IPS-11a (cell line): ENCODE measurements around the gene ATXN7.

Experiments
- H3K4me3 ChIP-seq: one replicate; pipeline ENCODE4 v1.5.1; 2013; ENCODE audit warnings: low read depth, low read length, control low read depth

The ATXN7 gene

GRCh38 chr3:63932509-63933212, 69.0 kb downstream of the ATXN7 start:
- no peak overlapping the region for H3K4me3 ChIP-seq

DNA sequence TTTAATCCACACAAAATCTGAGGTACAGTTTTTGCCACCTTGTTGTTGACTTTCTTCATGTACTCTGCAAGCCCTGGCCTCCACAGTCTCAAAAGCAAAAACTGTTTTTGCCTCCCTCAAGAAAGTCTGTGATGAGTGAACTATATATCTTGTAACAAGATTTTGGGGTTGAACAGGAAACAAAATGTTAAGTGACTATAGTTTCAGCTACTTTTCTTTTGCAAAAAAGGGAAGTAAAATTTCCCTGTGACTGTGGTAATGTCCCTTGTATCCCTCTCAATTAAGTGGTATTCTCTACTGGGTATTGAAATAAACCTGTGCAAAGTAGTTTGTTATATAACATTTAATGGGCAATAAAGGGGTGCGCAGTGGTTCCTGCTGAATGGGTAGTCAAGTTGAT, 69.8 kb downstream of the ATXN7 start:
- no peak overlapping the region for H3K4me3 ChIP-seq

DNA sequence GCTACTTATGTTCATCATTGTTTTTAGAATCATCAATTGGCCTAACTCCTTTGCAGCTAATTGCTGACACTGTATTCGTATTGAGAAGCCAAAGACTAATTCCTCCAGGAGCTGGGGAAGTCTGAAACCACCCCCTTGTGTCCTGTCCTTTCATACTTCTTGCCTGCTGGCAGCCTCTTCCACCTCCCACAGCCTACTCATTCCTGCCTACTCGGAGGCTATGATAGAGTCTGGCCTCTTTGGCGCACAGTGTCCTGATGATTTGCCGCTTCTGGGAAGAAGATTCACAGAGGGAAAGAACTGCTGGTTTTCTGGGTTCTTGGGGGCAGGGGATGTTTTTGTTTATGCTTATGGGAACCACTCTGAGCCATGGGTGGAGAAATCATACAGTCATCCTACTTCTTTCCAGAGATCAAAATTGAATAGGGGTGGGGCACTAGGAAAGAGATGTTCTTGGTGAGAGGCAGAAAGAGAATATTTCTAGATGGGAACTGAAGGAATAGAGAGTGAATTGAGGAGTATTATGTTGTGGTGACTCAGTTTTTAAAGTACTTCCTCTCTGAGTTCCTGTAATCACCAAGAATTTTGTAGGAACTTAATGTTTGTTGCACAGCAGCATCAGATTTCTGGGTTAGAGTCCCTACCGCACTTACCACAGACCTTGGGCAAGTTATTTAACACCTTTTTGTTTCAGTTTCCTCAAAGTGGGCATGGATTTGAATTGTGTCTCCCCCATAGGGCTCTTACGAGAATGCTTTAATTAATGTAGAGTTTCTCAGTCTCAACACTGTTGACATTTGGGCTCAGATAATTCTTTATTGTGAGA, 70.6 kb downstream of the ATXN7 start:
- H3K4me3 ChIP-seq, result no peak overlapping the region

GRCh38 chr3:63936925-63937324, 73.3 kb downstream of the ATXN7 start:
- no peak overlapping the region for H3K4me3 ChIP-seq

DNA sequence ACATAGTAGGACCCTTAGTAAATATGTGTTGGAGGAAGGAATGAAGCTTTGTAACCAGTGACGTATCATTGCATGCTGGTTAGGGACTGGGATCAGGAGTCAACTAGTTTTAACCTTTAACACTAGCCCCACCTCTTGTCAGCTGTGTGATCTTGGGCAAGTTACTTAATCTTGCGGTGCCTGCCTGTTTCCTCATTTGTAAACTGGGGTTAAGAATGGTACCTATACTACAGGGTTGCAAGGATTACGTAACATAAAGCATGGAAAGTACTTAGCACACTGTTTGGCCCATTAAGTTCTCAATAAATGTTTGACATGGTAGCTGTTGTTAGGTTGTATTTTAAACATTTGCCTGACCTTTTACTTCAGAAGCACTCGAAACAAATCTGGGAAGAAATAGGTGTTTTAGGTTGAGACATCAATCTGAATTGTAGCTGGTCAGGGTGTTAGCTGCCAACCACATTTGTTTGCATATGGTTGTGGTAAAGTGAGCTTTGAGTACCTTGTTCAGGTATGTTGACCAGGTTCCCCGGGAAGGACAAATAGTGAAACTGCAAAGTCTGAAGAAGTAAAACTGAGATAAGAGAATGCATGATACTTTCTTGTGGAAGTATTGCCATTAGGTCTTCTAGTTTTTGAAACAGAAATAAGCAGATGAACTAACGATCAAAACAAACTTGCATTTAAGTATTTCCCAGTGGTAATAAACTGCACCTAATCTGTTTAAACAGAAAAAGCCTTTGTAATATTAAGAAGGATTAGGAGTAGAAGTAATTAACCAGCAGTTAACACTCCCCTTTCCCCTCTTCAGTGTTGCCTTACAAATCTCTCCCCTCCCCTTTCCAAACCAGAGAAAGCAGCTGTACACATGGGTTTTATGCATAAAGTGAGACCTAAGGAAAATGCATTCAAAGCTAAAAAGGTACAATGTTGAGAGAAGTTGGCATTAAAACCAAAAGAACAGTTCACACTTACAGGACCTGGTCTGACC, 74.3 kb downstream of the ATXN7 start:
- H3K4me3 ChIP-seq, result no peak overlapping the region

DNA sequence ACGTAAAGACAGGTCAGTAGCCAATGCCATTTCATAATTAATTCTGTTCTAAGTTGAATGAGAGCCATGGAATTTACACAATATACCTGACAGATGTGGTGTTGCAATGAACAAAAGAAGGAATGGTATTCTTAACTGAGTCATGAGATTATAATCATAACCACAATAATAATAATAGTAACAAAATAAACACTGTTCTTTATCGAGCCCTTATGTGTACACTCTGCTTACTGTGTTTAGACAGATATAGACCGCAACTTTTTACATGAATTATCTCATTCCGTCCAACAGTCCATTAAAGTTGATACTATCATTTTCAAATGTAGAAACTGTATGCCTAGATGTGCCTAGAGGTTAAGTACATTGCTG, 76.7 kb downstream of the ATXN7 start:
- no peak overlapping the region for H3K4me3 ChIP-seq

DNA sequence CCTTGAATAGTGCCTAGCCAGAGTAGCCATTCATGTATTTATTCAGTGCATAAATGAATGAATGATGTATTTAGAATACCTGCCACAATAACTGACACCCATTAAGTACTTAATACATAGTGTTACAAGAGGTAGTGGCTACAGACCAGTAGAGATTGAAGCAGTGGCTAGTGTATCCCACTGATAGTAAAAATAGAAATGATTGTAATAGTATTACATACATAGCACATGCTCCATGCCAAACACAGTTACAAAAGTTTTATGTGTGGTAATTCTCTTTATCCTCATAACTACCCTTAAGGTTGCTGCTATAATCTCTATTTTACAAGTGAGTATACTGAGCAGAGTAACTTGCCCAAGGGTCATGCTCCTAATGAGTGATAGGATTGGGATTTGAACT, 78.9 kb downstream of the ATXN7 start:
- H3K4me3 ChIP-seq, result no peak overlapping the region

DNA sequence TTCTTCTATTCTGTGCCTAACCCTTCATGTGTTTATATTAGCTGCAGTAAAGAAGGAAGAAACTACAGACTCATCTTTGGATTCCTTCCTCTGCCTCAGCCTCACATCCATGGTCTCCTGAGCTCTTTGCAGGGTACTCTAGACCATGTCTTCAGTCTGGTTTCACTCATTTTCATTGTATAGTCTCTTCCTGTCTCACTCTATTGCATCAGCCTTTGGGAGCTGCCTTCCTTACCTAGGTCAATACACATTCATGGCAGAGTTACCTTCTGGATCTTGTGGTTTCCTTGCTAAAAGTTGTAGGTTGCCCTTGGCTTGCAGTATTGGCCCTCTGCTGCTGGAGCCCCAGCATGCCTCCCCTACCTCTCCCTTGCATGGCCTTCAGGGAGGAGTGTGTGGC, 80.0 kb downstream of the ATXN7 start:
- no peak overlapping the region for H3K4me3 ChIP-seq

- H3K4me3 ChIP-seq, result no peak overlapping the region
Observed at GRCh38 chr3:63945558-63946096, 82.0 kb downstream of the ATXN7 start.

DNA sequence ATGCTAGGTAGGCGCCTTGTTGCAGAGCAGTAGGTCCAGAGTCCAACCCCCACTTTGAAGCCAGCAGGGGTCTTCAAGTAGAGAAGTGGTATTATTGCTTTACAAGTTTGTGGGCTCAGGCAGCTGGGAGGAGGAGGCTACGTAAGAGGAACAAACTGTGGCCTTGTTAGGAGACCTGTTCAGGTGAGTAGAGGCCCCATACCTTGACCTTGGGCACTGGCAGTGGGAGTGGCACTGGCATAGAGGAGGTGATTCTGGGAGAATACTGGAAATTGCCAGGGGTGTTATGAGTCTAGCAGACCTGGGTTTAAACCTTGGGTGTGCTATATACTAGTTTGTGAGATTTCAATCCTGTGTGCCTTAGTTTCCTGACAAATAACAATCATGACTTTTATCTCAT, 83.1 kb downstream of the ATXN7 start:
- H3K4me3 ChIP-seq, result no peak overlapping the region

- H3K4me3 ChIP-seq, result no peak overlapping the region
Observed at GRCh38 chr3:63947594-63947993, 83.9 kb downstream of the ATXN7 start.

DNA sequence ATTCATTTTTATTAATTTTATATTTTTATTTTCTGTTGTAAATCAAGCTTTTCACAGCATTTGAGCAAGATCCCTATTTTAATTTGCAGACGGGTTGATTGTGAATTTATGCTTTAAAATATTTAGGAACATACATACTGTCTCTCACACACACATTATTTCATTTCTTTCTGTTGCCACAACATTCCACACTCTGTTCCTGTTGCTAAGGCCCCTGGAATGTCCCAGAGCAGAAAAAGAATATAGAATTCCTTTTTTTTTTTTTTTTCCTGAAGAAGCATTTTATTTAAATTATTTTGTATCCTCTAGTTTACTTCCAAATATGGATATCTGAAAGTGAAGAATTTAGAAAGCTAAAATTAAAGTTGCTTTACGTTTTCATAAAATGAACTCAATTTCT, 85.3 kb downstream of the ATXN7 start:
- H3K4me3 ChIP-seq, result no peak overlapping the region

- no peak overlapping the region for H3K4me3 ChIP-seq
Observed at GRCh38 chr3:63950698-63951097, 87.0 kb downstream of the ATXN7 start.

- no peak overlapping the region for H3K4me3 ChIP-seq
Observed at GRCh38 chr3:63951492-63952247, 88.0 kb downstream of the ATXN7 start.

GRCh38 chr3:63952248-63952594, 88.6 kb downstream of the ATXN7 start:
- H3K4me3 ChIP-seq, result no peak overlapping the region

GRCh38 chr3:63954182-63954581, 90.5 kb downstream of the ATXN7 start:
- no peak overlapping the region for H3K4me3 ChIP-seq

- H3K4me3 ChIP-seq, result no peak overlapping the region
Observed at GRCh38 chr3:63955036-63955650, 91.5 kb downstream of the ATXN7 start.

GRCh38 chr3:63955830-63956545, 92.3 kb downstream of the ATXN7 start:
- H3K4me3 ChIP-seq, result no peak overlapping the region

DNA sequence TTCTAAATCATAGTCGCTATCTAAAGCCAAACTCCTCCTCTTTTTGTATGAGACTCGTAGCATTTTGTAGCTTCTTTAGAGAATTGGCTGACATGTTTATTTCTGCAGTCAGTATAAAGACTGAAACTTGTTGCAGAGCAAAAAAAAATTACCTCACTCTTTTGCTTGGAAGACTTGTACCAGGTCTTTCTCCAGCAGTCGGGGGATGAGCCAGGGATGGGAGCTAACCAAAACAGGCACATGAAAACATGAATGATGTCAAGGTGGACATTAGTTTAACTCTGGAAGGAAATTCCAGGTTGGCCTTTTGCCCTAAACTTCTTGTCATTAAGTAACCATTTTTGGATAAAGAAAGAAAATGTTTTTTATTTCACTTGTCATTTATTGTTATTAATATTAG, 95.5 kb downstream of the ATXN7 start:
- H3K4me3 ChIP-seq, result no peak overlapping the region
